HL-60/S4 (cell line): ENCODE data around the gene RMC1.
"Not testable (repeated sequence)": the region's sequence is repeated elsewhere in the genome, so short reads cannot be mapped to it uniquely, and the experiment has no call there.

ENCODE experiments used
- in situ Hi-C: fragments of 300-500 bp; cut with MboI; formaldehyde crosslinking; loops from 2 replicates; pipeline ENCODE4 v1.14.3; 2022; ENCODE audit warnings: low sequenced_read_pairs

RMC1 gene

GRCh38 chr18:23550898-23551297, 47.6 kb downstream of the RMC1 start:
- in situ Hi-C loops, result no loop called here

- in situ Hi-C loops, result no loop called here
Measured at GRCh38 chr18:23551978-23552377, 48.7 kb downstream of the RMC1 start.

GRCh38 chr18:23552505-23552904, 49.2 kb downstream of the RMC1 start:
- in situ Hi-C loops, result no loop called here

- in situ Hi-C loops, result no loop called here
Measured at GRCh38 chr18:23553887-23554286, 50.6 kb downstream of the RMC1 start.

GRCh38 chr18:23556145-23556780, 53.0 kb downstream of the RMC1 start:
- in situ Hi-C loops, result no loop called here

- in situ Hi-C loops, result not testable (repeated sequence)
Measured at GRCh38 chr18:23557511-23557910, 54.2 kb downstream of the RMC1 start.

- in situ Hi-C loops, result no loop called here
Measured at GRCh38 chr18:23560186-23560585, 56.9 kb downstream of the RMC1 start.

GRCh38 chr18:23563377-23564043, 60.2 kb downstream of the RMC1 start:
- in situ Hi-C loops, result no loop called here

GRCh38 chr18:23565916-23566547, 62.7 kb downstream of the RMC1 start:
- in situ Hi-C loops, result no loop called here

GRCh38 chr18:23567671-23568070, 64.4 kb downstream of the RMC1 start:
- in situ Hi-C loops, result no loop called here

- in situ Hi-C loops, result no loop called here
Measured at GRCh38 chr18:23568281-23569138, 65.2 kb downstream of the RMC1 start.

- in situ Hi-C loops, result no loop called here
Measured at GRCh38 chr18:23569299-23570063, 66.2 kb downstream of the RMC1 start.

GRCh38 chr18:23570912-23571504, 67.7 kb downstream of the RMC1 start:
- in situ Hi-C loops, result no loop called here

- in situ Hi-C loops, result no loop called here
Measured at GRCh38 chr18:23572012-23572411, 68.7 kb downstream of the RMC1 start.

GRCh38 chr18:23572570-23572969, 69.3 kb downstream of the RMC1 start:
- in situ Hi-C loops, result no loop called here

- in situ Hi-C loops, result no loop called here
Measured at GRCh38 chr18:23573020-23573419, 69.7 kb downstream of the RMC1 start.

- in situ Hi-C loops, result no loop called here
Measured at GRCh38 chr18:23573626-23574431, 70.5 kb downstream of the RMC1 start.

GRCh38 chr18:23574611-23575308, 71.4 kb downstream of the RMC1 start:
- in situ Hi-C loops, result no loop called here

- in situ Hi-C loops, result no loop called here
Measured at GRCh38 chr18:23575309-23575651, 72.0 kb downstream of the RMC1 start.
